Measurements from ENCODE around the gene MYRIP.

MYRIP gene

GRCh38 chr3:40224796-40225515, 415.5 kb downstream of the MYRIP start:
- no peak for DNase-seq
- H3K79me1 ChIP-seq (ENCODE audit: low read length): no peaks in the 10 kb centered on the region
- H3K27me3 ChIP-seq (ENCODE audit: insufficient read depth, low read length, poor library complexity): no peaks in the 10 kb centered on the region
- no CpG with 5 or more reads among the region's 6 CpGs for WGBS (ENCODE audit: extremely low coverage, insufficient coverage, low lambda C conversion rate)
- no peak overlapping the region for H3K4me3 ChIP-seq (ENCODE audit: low read length)
- no peak overlapping the region for H3K56ac ChIP-seq (ENCODE audit: low read length)
- H3K9ac ChIP-seq (ENCODE audit: low read length): no peak overlapping the region
- no peak overlapping the region for H2BK120ac ChIP-seq (ENCODE audit: low read depth, low read length)
- H3K4me2 ChIP-seq (ENCODE audit: low read length): no peak overlapping the region
- H2BK15ac ChIP-seq (replicated peaks; ENCODE audit: low read depth): no peak overlapping the region
- no peak overlapping the region for H3K4ac ChIP-seq (ENCODE audit: low read depth, low read length)
- H2AK5ac ChIP-seq (ENCODE audit: low read length): no peak overlapping the region
- H4K5ac ChIP-seq (ENCODE audit: low read length): no peak overlapping the region
- H4K8ac ChIP-seq (ENCODE audit: low read depth, low read length): no peak overlapping the region
- no peak overlapping the region for H3K18ac ChIP-seq (ENCODE audit: low read length)
- no peaks in the 10 kb centered on the region for H3K4me1 ChIP-seq (ENCODE audit: control insufficient read depth, low read depth, low read length)
- no peak overlapping the region for H2BK5ac ChIP-seq (ENCODE audit: low read length)
- H3K27ac ChIP-seq (ENCODE audit: low read depth, low read length): no peak overlapping the region
- H3K23ac ChIP-seq (ENCODE audit: low read length): no peak overlapping the region
- H3K36me3 ChIP-seq (ENCODE audit: control insufficient read depth, insufficient read depth, low read length): no peaks in the 10 kb centered on the region
- no peaks in the 10 kb centered on the region for H3K79me2 ChIP-seq (ENCODE audit: control insufficient read depth, insufficient read depth, low read length)

DNA sequence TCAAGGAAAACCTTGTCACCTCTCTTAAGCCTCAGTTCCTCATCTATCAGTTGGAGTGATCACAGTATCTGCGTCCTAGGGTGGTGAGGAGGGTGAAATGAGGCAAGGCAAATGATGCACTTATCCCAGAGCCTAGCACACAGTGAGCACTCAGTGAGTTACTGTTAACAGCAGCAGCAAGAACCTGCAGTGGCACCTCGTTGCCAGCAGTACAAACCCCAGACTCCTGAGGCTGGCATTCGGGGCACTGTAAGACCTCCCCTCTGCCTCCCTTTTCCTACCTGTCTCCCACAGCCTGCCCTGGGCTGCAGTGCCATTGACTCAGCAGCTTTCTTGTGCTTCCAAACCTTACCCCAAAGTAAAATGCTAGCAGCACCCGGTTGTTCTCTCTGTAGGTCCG, 417.2 kb downstream of the MYRIP start:
- H3K4me2 ChIP-seq (ENCODE audit: low read length): no peak overlapping the region
- H4K8ac ChIP-seq (ENCODE audit: low read depth, low read length): no peak overlapping the region
- H2BK15ac ChIP-seq (replicated peaks; ENCODE audit: low read depth): no peak overlapping the region
- H3K56ac ChIP-seq (ENCODE audit: low read length): no peak overlapping the region
- DNase-seq: no peak
- no peaks in the 10 kb centered on the region for H3K4me1 ChIP-seq (ENCODE audit: control insufficient read depth, low read depth, low read length)
- no peak overlapping the region for H3K27ac ChIP-seq (ENCODE audit: low read depth, low read length)
- no peak overlapping the region for H3K23ac ChIP-seq (ENCODE audit: low read length)
- H2AK5ac ChIP-seq (ENCODE audit: low read length): no peak overlapping the region
- H2BK120ac ChIP-seq (ENCODE audit: low read depth, low read length): no peak overlapping the region
- no peak overlapping the region for H3K4me3 ChIP-seq (ENCODE audit: low read length)
- WGBS (ENCODE audit: extremely low coverage, insufficient coverage, low lambda C conversion rate): no CpG with 5 or more reads among the region's 5 CpGs
- H2BK5ac ChIP-seq (ENCODE audit: low read length): no peak overlapping the region
- no peak overlapping the region for H3K9ac ChIP-seq (ENCODE audit: low read length)
- no peak overlapping the region for H3K4ac ChIP-seq (ENCODE audit: low read depth, low read length)
- H3K36me3 ChIP-seq (ENCODE audit: control insufficient read depth, insufficient read depth, low read length): no peaks in the 10 kb centered on the region
- H3K18ac ChIP-seq (ENCODE audit: low read length): no peak overlapping the region
- H3K27me3 ChIP-seq (ENCODE audit: insufficient read depth, low read length, poor library complexity): no peaks in the 10 kb centered on the region
- no peaks in the 10 kb centered on the region for H3K79me1 ChIP-seq (ENCODE audit: low read length)
- no peaks in the 10 kb centered on the region for H3K79me2 ChIP-seq (ENCODE audit: control insufficient read depth, insufficient read depth, low read length)
- H4K5ac ChIP-seq (ENCODE audit: low read length): no peak overlapping the region

DNA sequence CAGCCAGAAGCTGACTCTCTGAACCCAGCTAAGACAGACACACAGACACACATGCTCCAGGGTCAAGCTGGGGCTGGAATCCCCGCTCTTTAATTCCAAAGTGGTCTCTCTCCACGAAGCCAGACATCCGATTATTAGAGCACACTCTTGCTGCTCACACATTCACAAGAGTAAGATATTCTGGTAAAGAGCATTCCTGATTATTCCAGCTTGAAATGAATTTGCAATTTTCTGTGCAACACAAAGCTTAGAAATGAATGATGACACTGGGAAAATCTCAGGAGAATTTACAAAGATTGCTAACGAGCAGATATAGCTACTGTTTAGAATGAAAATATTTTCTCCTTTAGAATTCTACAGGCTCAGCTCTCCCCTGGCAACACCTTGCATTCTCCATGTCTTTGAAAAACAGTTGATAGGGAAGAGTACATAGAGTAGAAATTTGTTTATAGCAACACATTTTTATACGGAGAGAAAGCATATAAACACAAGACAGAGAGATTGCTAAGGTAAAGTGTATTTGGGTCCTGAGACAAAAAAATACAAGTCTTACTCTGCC, 419.5 kb downstream of the MYRIP start:
- DNase-seq: no peak
- Histone ChIP-seq H4K8ac (ENCODE audit: low read depth, low read length) (no peak overlapping the region), H3K4me3 (ENCODE audit: low read length) (no peak overlapping the region), H4K5ac (ENCODE audit: low read length) (no peak overlapping the region), H3K79me2 (ENCODE audit: control insufficient read depth, insufficient read depth, low read length) (no peaks in the 10 kb centered on the region), H2AK5ac (ENCODE audit: low read length) (no peak overlapping the region), H3K4ac (ENCODE audit: low read depth, low read length) (no peak overlapping the region), H3K79me1 (ENCODE audit: low read length) (no peaks in the 10 kb centered on the region), H3K18ac (ENCODE audit: low read length) (no peak overlapping the region), H2BK120ac (ENCODE audit: low read depth, low read length) (no peak overlapping the region), H3K27ac (ENCODE audit: low read depth, low read length) (no peak overlapping the region), H3K56ac (ENCODE audit: low read length) (no peak overlapping the region), H3K23ac (ENCODE audit: low read length) (no peak overlapping the region), H3K27me3 (ENCODE audit: insufficient read depth, low read length, poor library complexity) (no peaks in the 10 kb centered on the region), H2BK15ac (replicated peaks; ENCODE audit: low read depth) (no peak overlapping the region), H2BK5ac (ENCODE audit: low read length) (no peak overlapping the region), H3K4me1 (ENCODE audit: control insufficient read depth, low read depth, low read length) (no peaks in the 10 kb centered on the region), H3K4me2 (ENCODE audit: low read length) (no peak overlapping the region), H3K36me3 (ENCODE audit: control insufficient read depth, insufficient read depth, low read length) (no peaks in the 10 kb centered on the region), H3K9ac (ENCODE audit: low read length) (no peak overlapping the region)
- WGBS (ENCODE audit: extremely low coverage, insufficient coverage, low lambda C conversion rate): no CpG with 5 or more reads among the region's 5 CpGs

- WGBS (ENCODE audit: extremely low coverage, insufficient coverage, low lambda C conversion rate): no CpG with 5 or more reads among the region's 6 CpGs
- DNase-seq: no peak
- Histone ChIP-seq H3K79me1 (ENCODE audit: low read length) (no peaks in the 10 kb centered on the region), H3K56ac (ENCODE audit: low read length) (no peak overlapping the region), H4K8ac (ENCODE audit: low read depth, low read length) (no peak overlapping the region), H4K5ac (ENCODE audit: low read length) (no peak overlapping the region), H3K79me2 (ENCODE audit: control insufficient read depth, insufficient read depth, low read length) (no peaks in the 10 kb centered on the region), H3K27me3 (ENCODE audit: insufficient read depth, low read length, poor library complexity) (no peaks in the 10 kb centered on the region), H3K18ac (ENCODE audit: low read length) (no peak overlapping the region), H3K27ac (ENCODE audit: low read depth, low read length) (no peak overlapping the region), H3K4me2 (ENCODE audit: low read length) (no peak overlapping the region), H2BK120ac (ENCODE audit: low read depth, low read length) (no peak overlapping the region), H3K4me1 (ENCODE audit: control insufficient read depth, low read depth, low read length) (no peaks in the 10 kb centered on the region), H3K9ac (ENCODE audit: low read length) (no peak overlapping the region), H3K23ac (ENCODE audit: low read length) (no peak overlapping the region), H3K4ac (ENCODE audit: low read depth, low read length) (no peak overlapping the region), H2BK5ac (ENCODE audit: low read length) (no peak overlapping the region), H2BK15ac (replicated peaks; ENCODE audit: low read depth) (no peak overlapping the region), H2AK5ac (ENCODE audit: low read length) (no peak overlapping the region), H3K4me3 (ENCODE audit: low read length) (no peak overlapping the region), H3K36me3 (ENCODE audit: control insufficient read depth, insufficient read depth, low read length) (no peaks in the 10 kb centered on the region)
Measured at GRCh38 chr3:40229386-40229785, 420.0 kb downstream of the MYRIP start.

DNA sequence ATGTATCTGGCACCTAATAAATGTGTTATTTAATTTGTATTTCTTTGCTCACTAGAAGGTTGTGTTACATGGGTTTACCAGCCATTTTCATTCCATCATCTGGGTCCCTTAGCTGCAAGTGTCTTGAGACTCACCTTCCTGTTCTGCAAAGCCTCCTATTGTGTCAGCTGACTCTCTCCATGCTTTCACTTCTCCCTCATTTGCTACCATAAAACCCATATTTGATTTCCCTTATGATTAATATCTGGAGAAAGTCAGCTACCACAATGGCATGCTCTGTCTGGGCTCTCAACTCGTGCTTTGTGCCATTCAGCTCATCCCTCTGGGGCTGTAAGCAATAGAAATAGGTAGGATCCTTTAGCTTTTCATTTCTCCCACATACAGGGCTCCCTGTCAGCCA, 420.6 kb downstream of the MYRIP start:
- no peak overlapping the region for H3K4ac ChIP-seq (ENCODE audit: low read depth, low read length)
- no peaks in the 10 kb centered on the region for H3K4me1 ChIP-seq (ENCODE audit: control insufficient read depth, low read depth, low read length)
- no peak overlapping the region for H4K5ac ChIP-seq (ENCODE audit: low read length)
- H3K27ac ChIP-seq (ENCODE audit: low read depth, low read length): no peak overlapping the region
- H2AK5ac ChIP-seq (ENCODE audit: low read length): no peak overlapping the region
- no peaks in the 10 kb centered on the region for H3K27me3 ChIP-seq (ENCODE audit: insufficient read depth, low read length, poor library complexity)
- H3K79me1 ChIP-seq (ENCODE audit: low read length): no peaks in the 10 kb centered on the region
- H2BK15ac ChIP-seq (replicated peaks; ENCODE audit: low read depth): no peak overlapping the region
- WGBS (ENCODE audit: extremely low coverage, insufficient coverage, low lambda C conversion rate): no CpG with 5 or more reads among the region's 1 CpG
- no peak overlapping the region for H4K8ac ChIP-seq (ENCODE audit: low read depth, low read length)
- no peak overlapping the region for H3K23ac ChIP-seq (ENCODE audit: low read length)
- H3K4me2 ChIP-seq (ENCODE audit: low read length): no peak overlapping the region
- H2BK120ac ChIP-seq (ENCODE audit: low read depth, low read length): no peak overlapping the region
- H3K36me3 ChIP-seq (ENCODE audit: control insufficient read depth, insufficient read depth, low read length): no peaks in the 10 kb centered on the region
- no peak overlapping the region for H3K4me3 ChIP-seq (ENCODE audit: low read length)
- no peaks in the 10 kb centered on the region for H3K79me2 ChIP-seq (ENCODE audit: control insufficient read depth, insufficient read depth, low read length)
- DNase-seq: no peak
- no peak overlapping the region for H3K9ac ChIP-seq (ENCODE audit: low read length)
- H3K18ac ChIP-seq (ENCODE audit: low read length): no peak overlapping the region
- H3K56ac ChIP-seq (ENCODE audit: low read length): no peak overlapping the region
- H2BK5ac ChIP-seq (ENCODE audit: low read length): no peak overlapping the region

DNA sequence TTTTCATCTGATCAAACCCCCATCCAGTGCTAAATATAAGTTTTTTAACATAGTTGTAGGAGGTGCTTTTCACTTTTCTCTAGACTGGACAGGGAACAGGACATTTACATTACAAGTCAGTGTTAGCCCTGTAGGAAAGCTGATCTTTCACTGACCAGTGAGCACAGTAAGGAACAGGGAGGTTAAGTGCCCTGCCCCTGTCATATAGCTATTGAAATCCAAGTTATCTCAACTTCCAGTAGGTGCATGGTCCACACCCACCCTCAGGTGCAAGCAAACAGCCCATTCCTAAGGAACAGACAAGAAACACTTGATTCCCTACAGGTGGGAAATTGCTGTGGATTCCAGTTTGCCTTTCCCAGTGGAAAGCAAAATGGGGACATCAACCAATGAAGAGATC, 421.0 kb downstream of the MYRIP start:
- Histone ChIP-seq H3K79me1 (ENCODE audit: low read length) (no peaks in the 10 kb centered on the region), H2BK15ac (replicated peaks; ENCODE audit: low read depth) (no peak overlapping the region), H3K27ac (ENCODE audit: low read depth, low read length) (no peak overlapping the region), H2BK5ac (ENCODE audit: low read length) (no peak overlapping the region), H3K27me3 (ENCODE audit: insufficient read depth, low read length, poor library complexity) (no peaks in the 10 kb centered on the region), H2AK5ac (ENCODE audit: low read length) (no peak overlapping the region), H3K4me1 (ENCODE audit: control insufficient read depth, low read depth, low read length) (no peaks in the 10 kb centered on the region), H3K56ac (ENCODE audit: low read length) (no peak overlapping the region), H2BK120ac (ENCODE audit: low read depth, low read length) (no peak overlapping the region), H4K8ac (ENCODE audit: low read depth, low read length) (no peak overlapping the region), H3K4ac (ENCODE audit: low read depth, low read length) (no peak overlapping the region), H3K18ac (ENCODE audit: low read length) (no peak overlapping the region), H3K79me2 (ENCODE audit: control insufficient read depth, insufficient read depth, low read length) (no peaks in the 10 kb centered on the region), H3K36me3 (ENCODE audit: control insufficient read depth, insufficient read depth, low read length) (no peaks in the 10 kb centered on the region), H3K4me3 (ENCODE audit: low read length) (no peak overlapping the region), H3K4me2 (ENCODE audit: low read length) (no peak overlapping the region), H3K23ac (ENCODE audit: low read length) (no peak overlapping the region), H3K9ac (ENCODE audit: low read length) (no peak overlapping the region), H4K5ac (ENCODE audit: low read length) (no peak overlapping the region)
- no peak for DNase-seq
